AG04450 (cell line): ENCODE measurements around the gene H2AZ1. TPM values are rescaled to one million over a fixed set of nuclear protein-coding genes. Genes with fewer than 3 reads are reported as not detected.

ENCODE experiments used
- CTCF ChIA-PET: fragments of 300-600, 350-600 bp; formaldehyde crosslinking; extraction: SDS; loops from one replicate; lab custom pipeline; 2022; ENCODE audit warnings: antibody characterized with exemption, inconsistent platforms; lab: Charles Lee
- POLR2A ChIA-PET: fragments of 350-600 bp; formaldehyde crosslinking; extraction: SDS; loops from one replicate; lab custom pipeline; 2021; ENCODE audit warnings: antibody characterized with exemption, inconsistent platforms; lab: Yijun Ruan, JAX
- DNase-seq: peaks from one replicate; pipeline ENCODE4 v3.0.0-alpha.2; 2011; ENCODE audit warnings: low read depth, low spot score
- H3K27ac ChIP-seq: one replicate; pipeline ENCODE4 v1.5.1; 2012; ENCODE audit warnings: low read depth, low read length, control low read depth
- H3K27me3 ChIP-seq: one replicate; pipeline ENCODE4 v1.6.0; 2012; ENCODE audit warnings: low read length; ENCODE audit not compliant: control insufficient read depth, insufficient read depth
- H3K4me3 ChIP-seq: 2 replicates; pipeline ENCODE4 v1.5.1; 2011; ENCODE audit warnings: mild to moderate bottlenecking, low read depth, low read length, control low read depth
- H3K9me3 ChIP-seq: 2 replicates; pipeline ENCODE4 v1.5.1; 2012; ENCODE audit warnings: low read length; ENCODE audit not compliant: control insufficient read depth, insufficient read depth
- polyA plus RNA-seq: library from polyadenylated mRNA; depleted of rRNA; stranded (reverse); fragments of >200 nt; gene quantifications from 2 replicates; pipeline ENCODE4 v1.2.3, GENCODE V29; 2011
- TF ChIP-seq, protein P1 (sequence below): IDR thresholded peaks from 2 replicates; pipeline ENCODE4 v1.5.1; 2011; ENCODE audit warnings: low read depth, low read length, control low read depth, inconsistent platforms

Gene H2AZ1
- polyA plus RNA-seq, 1 experiment: 447 TPM

DNA sequence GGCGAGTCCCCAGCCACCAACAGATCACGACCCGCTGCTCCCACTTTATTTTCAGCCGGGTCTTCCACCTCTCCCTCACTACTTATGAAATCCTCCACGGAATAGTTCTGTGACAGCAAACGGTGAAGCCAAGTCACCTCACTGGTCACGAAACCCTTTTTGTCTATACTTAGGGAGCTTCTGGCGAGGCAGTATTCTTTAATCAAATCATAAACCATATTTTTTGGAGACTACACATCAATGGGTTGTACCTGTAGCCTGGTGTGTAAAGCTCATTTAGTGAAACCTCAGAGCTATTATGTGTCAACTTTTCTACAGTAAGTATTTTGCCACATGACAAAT is 809 bp upstream of the H2AZ1 start:
- CTCF ChIA-PET: interaction anchor here (1.1 to 1.4 kb wide), 3 partner anchors 9 to 142 kb away, joined by 3 to 7 read pairs (median 5); no protein-coding TSS in a partner anchor
- no peaks in the 10 kb centered on the region; the same call in 1 of the 2 replicates for H3K9me3 ChIP-seq
- no peak for DNase-seq

DNA sequence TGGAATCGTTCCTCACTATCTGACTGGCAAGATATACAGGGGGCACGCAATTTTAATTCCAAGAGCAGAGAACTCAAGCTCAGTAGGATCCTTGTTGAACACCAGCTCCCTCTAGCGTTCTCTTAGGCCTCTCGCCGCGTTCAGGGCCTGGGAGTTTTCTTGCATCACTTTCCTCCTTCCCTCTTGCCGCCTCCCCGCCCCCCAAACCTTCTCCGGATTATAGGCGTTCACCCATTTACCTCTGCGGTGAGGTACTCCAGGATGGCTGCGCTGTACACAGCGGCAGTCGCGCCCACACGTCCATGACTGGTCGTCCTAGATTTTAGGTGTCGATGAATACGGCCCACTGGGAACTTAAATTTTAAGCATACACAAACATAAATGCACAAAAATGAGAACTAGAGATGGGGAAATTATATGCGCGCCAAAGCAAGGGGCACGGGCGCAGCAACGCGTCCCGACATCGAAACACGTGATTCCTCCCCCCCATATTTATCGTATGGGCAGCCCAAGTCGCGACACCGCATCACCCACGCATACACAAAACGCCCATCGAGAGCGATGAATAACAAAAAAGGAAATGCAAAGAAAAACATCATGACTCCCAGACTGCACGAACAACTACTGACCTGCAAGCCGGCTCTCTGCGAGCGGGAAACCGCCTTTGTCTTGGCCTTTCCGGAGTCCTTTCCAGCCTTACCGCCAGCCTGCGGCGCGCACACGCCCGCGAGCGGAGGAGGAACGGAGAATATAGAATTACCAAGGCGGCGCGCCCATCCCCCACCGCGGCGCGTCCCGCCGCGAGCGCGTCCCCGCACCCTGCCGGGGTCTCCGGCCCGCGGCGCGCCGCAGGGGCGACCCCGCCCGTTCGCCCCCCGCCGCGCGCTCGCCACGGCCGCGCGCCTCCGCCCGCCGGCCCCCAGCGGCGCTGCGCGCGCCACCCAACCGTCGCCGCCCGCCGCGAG is 759 bp downstream of the H2AZ1 start:
- POLR2A ChIA-PET: interaction anchor here (0.6 to 1.7 kb wide), 11 partner anchors 9 to 1020 kb away, joined by 3 to 15 read pairs (median 4); partner anchors contain the start of genes EIF4E, LAMTOR3 and TRMT10A
- CTCF ChIA-PET: interaction anchor here (0.6 to 3.6 kb wide), 34 partner anchors 8 to 1763 kb away, joined by 3 to 30 read pairs (median 5); partner anchors contain the start of gene LAMTOR3

More for the DNA sequence above, 809 bp upstream of the H2AZ1 start:
- POLR2A ChIA-PET: interaction anchor here (1.0 to 1.6 kb wide), 6 partner anchors 8 to 56 kb away, joined by 3 to 15 read pairs (median 4); partner anchors contain the start of gene LAMTOR3
- Histone ChIP-seq H3K27me3 (no peaks in the 10 kb centered on the region), H3K27ac (peak overlapping the region; percentile 70), H3K4me3 (peak overlapping the region; percentile 82)
- TF ChIP-seq, protein P1, sequence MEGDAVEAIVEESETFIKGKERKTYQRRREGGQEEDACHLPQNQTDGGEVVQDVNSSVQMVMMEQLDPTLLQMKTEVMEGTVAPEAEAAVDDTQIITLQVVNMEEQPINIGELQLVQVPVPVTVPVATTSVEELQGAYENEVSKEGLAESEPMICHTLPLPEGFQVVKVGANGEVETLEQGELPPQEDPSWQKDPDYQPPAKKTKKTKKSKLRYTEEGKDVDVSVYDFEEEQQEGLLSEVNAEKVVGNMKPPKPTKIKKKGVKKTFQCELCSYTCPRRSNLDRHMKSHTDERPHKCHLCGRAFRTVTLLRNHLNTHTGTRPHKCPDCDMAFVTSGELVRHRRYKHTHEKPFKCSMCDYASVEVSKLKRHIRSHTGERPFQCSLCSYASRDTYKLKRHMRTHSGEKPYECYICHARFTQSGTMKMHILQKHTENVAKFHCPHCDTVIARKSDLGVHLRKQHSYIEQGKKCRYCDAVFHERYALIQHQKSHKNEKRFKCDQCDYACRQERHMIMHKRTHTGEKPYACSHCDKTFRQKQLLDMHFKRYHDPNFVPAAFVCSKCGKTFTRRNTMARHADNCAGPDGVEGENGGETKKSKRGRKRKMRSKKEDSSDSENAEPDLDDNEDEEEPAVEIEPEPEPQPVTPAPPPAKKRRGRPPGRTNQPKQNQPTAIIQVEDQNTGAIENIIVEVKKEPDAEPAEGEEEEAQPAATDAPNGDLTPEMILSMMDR: no peak

DNA sequence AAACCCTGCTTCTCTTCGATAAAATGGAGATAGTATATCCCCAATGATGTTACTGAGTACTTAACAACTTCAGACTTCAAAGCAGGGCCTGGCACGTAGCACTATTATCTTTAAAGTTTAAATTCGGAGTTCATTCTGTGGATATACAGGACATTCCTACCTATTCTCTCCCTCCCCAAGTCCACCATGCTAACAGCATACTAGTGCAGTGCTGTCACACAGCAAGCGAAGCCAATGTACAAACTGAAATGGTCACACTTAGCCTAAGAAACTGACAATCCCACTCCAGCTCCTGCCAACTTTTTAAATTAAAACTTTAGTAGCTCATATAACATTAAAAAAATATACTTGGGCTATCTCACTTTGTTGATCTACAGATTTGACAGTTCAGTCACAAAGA is 2.5 kb downstream of the H2AZ1 start:
- no peak for DNase-seq
- Histone ChIP-seq H3K9me3 (no peaks in the 10 kb centered on the region; the same call in 1 of the 2 replicates), H3K27ac (no peak overlapping the region), H3K4me3 (no peak overlapping the region), H3K27me3 (no peaks in the 10 kb centered on the region)
- POLR2A ChIA-PET: interaction anchor here (0.9 to 1.7 kb wide), 2 partner anchors 18 to 53 kb away, joined by 4 to 15 read pairs; partner anchors contain the start of gene LAMTOR3
- TF ChIP-seq, protein P1: no peak
- CTCF ChIA-PET: interaction anchor here (0.6 to 3.6 kb wide), 14 partner anchors 14 to 1688 kb away, joined by 3 to 30 read pairs (median 8); partner anchors contain the start of genes LAMTOR3 and TRMT10A

More for the DNA sequence above, 759 bp downstream of the H2AZ1 start:
- TF ChIP-seq, protein P1: peak; percentile 92
- peak; percentile 86 for DNase-seq
- H3K27ac ChIP-seq: peak overlapping the region; percentile 91
- H3K9me3 ChIP-seq: no peaks in the 10 kb centered on the region; the same call in 1 of the 2 replicates
- no peaks in the 10 kb centered on the region for H3K27me3 ChIP-seq
- H3K4me3 ChIP-seq: peak overlapping the region; percentile 90

DNA sequence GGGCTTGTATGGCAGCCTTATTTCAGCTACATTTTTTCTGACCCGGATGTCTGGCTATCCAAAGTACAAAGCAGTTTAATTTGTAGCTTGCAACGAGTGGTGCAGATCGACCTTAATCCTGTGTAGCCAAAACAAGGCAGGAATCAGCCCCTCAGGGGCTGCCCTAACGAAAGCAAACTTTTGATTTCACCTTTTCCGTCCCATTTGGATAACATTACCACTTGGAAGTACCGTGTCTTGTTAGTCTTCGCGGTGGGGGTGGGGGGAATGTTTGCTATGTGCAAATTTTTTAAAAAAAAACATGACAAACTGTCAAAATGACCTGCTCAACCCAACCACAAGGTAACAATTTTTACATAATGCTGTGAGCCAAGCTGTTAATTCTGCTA is 2.9 kb downstream of the H2AZ1 start:
- Histone ChIP-seq H3K4me3 (peak overlapping the region; percentile 82), H3K9me3 (no peaks in the 10 kb centered on the region; the same call in 1 of the 2 replicates), H3K27ac (peak overlapping the region; percentile 80), H3K27me3 (no peaks in the 10 kb centered on the region)
- ChIA-PET POLR2A (interaction anchor here (0.9 kb wide), 1 partner anchor 53 kb away, joined by 4 read pairs; the partner anchor contains the start of gene LAMTOR3), CTCF (interaction anchor here (0.6 to 3.6 kb wide), 9 partner anchors 14 to 1688 kb away, joined by 3 to 30 read pairs (median 5); partner anchors contain the start of genes LAMTOR3 and TRMT10A)
- no peak for DNase-seq
- TF ChIP-seq, protein P1: no peak
